Activated CD4-positive, alpha-beta T cell treated with anti-CD3 and anti-CD28 coated beads for 4 hours (primary cell): ENCODE data around the gene RHBDL1.
"Not testable (repeated sequence)": the region's sequence is repeated elsewhere in the genome, so short reads cannot be mapped to it uniquely, and the experiment has no call there.

Experiments used
- DNase-seq, 2 donors: peaks; one replicate each; pipeline ENCODE4 v3.0.0-alpha.2; 2020

The RHBDL1 gene

DNA sequence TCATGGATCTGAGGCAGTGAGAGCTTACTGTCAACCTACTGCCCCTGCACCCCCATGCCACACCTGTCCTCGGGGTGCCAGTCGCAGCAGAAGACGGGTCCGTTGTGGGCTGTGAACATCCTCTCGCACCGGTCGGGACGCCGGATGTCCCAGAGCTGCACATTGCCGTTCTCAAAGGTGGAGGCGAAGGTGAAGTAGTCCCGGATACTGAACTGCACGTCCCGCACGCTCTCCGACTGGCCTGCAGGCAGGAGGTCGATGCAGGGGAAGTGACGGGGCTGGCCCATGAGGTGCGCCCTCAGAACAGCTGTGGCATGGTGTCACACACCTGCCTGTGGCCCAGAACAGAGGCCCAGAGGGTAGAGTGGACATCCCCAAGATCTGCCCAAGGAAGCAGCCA is 12.0 kb downstream of the RHBDL1 start:
- no peak for DNase-seq

DNA sequence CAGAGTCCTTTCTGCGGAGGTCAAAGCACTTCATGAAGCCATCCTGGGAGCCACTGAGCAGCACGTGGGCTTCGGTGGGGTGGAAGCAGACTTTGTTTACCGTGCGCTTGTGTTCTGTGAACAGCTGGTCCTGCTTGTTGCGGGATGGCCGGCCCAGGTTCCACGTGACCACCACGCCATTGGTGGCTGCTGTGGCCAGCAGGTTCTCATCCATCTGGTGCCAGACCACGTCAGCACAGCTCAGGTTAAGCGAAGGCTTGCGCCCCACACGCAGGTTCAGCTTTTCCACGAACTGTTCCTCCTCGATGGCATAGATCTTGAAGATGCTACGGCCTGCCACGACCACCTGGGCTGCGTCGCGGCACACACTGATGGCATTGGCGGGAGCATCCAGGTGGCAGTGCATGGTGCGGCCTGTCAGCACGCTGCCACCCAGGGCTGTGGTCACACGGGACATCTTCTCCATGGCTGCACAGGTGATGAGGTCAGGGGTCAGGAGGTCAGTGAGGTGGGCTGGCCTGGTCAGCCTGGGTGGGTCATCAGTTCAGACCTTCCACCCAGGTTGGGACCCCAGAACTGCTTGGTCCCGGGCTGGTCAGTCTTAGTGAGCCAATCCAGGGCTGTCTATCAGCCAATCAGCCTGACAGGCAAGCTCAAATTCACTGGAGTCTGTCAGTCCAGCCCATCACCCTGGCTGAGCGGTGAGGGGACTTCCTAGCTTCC is 13.9 kb downstream of the RHBDL1 start:
- no peak for DNase-seq

GRCh38 chr16:691242-691641 is 15.8 kb downstream of the RHBDL1 start:
- DNase-seq: not testable (repeated sequence)

GRCh38 chr16:692356-693108 is 17.1 kb downstream of the RHBDL1 start:
- no peak for DNase-seq

GRCh38 chr16:693364-693763 is 17.9 kb downstream of the RHBDL1 start:
- DNase-seq: no peak

GRCh38 chr16:693766-694165 is 18.3 kb downstream of the RHBDL1 start:
- DNase-seq: no peak

DNA sequence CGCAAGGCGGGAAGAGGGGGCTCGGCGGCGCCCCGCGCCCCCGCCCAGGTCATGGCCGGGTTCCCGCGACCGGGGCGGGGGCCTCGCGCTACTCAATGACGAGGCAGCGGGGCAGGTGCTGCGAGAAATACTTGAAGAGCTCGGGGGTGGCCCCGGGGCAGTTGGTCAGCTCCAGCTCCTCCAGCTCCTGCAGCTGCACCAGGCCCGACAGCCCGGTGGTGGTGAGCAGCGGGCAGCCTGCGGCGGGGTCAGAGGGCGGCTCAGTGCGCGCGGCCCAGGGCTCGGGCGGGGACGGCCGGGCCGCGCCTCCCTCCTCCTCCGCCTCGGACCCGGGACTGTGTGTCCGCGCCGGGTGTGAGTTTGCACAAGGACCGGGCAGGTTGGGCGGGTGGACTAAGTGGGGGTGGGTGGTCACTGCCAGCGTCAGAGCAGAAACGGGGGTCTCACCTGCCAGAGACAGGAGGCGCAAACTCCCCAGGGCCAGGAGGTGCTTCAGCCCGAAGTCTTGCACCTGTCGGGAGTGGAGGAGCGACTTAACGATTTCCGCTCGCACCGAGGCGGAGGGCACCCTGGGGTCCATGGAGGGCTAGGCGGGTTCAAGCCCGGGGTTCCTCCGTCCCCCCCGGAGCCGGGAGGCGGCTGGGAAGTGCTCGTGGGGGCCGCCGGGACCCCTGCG is 18.9 kb downstream of the RHBDL1 start:
- DNase-seq: no peak

DNA sequence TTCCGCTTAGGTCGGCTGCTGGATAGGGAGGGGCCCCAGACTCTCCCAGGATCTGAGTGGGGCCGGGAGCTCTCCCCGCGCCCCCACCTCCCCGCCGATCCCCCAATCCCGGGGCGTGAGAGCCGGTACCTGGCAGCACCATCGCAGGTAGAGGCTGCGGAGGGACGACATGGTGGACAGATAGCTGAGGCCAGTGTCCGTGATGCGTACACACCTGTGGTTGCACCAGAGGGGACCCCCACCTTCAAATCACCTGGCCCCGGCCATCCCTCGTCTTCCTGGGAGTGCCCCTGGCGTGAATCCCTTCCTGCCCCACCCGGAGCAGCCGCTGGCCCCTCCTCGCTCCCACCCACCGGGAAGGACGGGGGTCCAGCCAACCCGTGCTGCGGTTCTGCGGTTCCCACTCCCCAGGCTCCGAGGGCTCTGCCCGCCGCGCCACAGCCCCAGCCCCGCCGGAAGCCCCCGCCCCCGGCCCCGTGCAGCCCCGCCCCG is 19.4 kb downstream of the RHBDL1 start:
- DNase-seq: no peak

DNA sequence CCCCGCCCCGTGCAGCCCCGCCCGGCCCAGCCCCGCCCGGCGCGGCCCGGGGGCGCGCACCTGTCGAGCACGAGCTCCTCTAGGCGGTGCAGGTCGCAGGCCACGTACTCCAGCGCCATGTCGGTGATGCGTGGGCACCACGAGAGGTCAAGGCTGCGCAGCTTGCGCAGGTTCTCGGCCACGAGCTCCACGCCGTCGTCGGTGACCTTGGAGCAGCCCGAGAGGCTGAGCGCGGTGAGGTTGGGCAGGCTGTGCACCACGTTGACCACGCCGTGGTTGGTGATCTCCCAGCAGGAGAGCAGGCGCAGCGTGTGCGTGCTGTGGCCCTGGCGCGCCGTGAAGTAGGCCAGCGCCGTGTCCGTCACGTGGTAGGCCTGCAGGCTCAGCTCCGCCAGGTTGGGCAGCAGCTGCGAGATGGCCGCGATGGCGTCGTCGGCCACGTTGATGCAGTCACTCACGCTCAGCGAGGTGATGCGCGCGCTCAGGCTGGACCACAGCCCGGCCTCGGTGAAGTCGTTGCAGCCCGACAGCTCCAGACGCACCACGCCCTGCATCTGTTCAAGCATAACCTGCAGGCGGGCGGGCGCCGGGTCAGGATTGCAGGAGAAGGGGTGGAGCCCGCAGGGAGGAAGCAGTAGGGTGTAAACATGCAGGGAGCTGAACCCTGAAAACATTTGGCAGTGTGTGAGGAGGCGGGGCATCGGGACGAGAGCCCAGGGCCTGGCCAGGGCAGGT is 20.1 kb downstream of the RHBDL1 start:
- DNase-seq: peak; percentile 62 to 69

DNA sequence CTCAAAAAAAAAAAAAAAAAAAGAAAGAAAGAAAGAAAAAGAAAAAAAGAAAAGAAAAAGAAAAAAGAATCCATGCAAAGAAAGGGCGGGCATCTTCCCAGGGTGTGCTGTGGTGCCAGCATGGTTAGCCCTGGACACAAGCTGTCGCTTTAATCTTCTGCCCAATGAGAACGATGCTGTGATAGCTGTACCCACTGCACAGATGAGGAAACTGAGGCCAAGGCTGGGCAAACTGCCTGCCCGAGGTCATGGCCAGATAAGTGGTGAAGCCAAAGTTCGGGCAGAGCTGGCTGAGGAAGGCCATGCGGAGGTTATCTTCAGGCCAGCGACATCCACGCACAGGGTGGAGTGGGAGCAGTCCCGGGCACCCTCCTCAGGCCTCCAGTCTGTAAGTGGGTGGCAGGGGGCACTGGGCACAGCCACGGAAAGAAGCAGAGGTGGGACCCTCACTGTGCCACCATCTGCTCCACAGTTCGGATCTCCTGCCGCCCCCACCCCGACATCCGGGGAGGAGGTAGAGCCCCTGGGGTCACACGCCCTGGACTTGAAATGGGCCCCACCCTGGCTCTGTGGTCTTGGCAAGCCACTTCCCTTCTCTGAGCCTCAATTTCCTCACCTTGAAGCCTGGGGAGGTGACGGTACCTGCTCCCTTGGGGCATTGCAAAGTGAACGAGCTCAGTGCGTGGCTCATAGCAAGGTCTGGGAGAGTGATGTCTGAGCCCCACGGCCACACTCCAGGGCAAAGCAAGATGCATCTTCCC is 23.6 kb downstream of the RHBDL1 start:
- no peak for DNase-seq

- no peak for DNase-seq
Measured at GRCh38 chr16:700684-701584, 25.5 kb downstream of the RHBDL1 start.

DNA sequence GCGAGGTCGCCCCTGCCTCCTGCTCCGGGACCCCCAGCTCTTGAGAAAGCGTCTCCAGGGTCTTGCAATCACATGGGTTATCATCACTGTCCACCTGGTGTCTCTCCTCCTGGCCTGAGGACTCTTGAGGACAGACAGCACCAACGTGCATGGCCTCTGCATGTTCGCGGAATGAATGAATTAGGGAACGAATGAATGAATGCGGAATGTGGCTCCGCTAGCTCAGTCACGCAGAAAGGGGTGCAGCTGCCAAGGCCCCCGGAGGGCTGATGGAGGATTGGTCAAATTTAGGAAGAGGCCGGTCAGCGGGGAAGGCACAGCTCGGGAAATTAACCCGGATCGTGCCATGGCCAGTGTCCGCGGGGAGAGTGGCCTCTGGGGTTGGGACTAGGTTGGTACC is 26.9 kb downstream of the RHBDL1 start:
- no peak for DNase-seq

- no peak for DNase-seq
Measured at GRCh38 chr16:703406-703805, 27.9 kb downstream of the RHBDL1 start.

DNA sequence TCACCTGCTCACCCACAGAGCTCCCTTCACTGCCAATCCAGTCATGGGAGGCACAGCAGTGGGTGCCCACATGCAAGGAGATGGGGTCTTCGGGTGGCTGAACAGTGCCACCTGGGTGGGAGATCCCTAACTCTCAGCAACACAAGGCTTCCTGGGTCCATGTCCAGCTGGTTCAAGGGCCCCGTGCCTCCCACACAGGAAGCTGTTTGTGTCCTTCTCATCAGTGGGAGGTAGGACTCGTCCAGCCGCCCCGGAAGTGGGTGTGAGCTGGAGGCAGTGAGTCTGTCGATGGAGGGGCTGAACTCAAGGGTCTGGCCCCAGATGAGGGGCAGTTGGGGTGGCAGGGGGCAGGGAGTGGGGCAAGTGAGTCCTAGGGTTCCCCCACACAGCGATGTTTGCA is 28.6 kb downstream of the RHBDL1 start:
- no peak for DNase-seq

- no peak for DNase-seq
Measured at GRCh38 chr16:704552-705380, 29.3 kb downstream of the RHBDL1 start.

GRCh38 chr16:705431-706188 is 30.1 kb downstream of the RHBDL1 start, which contains the start of gene FBXL16:
TSS of gene FBXL16 (minus strand) at chr16:705801. CDS start at chr16:697405, 8,396 bp downstream.
- DNase-seq: no peak

DNA sequence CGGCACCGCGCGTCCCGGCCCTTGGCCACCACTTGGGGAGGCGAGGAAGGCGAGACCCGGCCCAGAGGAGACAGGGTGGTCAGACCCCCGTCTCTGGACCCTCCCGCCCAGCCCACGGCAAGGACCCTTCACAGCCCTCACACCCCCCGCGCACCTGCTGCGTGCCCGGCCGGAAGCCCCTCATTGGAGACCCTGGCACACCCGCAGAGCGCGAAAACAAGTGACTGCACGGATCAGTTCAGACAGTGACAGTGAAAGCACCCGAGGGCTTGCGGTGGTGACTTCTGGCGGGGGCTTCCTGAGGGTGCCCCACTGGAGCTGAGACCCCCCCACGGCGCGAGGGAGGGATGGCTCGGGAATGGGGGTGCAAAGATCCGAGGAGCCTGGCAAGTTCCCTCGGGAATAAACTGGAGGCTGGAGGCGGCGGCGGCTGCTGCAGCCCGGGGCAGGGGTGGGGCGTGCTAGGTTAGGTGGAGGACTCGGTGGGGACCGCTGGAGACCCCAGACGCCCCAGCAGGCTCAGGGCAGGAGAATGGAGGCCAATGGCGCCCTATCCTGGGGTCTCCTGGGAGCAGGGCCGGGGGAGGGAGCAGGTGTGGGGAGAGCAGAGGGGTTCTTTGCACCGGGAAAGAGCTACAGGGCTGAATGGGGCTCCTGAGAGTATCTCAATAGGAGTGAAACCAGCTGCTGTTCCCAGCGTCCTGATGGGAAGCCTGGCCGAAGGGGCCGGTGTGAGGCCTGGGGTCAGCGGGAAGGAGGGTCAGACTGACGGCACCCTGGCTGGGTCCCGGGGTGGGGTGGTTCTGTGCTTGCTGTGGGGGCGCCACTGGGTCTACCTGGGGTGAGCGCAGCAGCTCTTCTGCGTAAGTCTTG is 31.0 kb downstream of the RHBDL1 start:
- DNase-seq: no peak

DNA sequence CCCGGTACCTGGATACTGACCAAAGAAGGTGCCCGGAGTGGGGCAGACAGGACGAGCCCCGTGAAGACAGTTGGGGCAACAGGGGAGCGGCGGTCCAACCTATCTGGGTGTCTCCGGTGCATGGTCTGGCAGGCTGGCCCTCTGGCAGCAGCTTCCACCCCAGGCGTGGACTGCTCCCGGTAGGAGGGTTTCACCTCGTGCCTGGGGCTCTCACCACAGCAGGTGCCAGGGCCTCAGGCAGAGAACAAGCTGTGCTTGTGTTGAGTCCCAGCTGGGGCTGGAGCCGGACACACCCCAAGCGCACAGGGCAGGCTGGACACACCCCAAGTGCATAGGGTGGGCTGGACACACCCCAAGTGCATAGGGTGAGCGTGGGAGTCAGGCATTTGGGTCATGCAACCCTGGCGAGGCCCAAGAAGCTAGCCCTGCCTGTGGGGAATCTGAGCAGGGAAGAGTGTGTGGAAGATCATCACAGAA is 31.6 kb downstream of the RHBDL1 start:
- no peak for DNase-seq
